Colonic mucosa (tissue), 4 donors: Measurements from ENCODE around the gene SYF2. TPM values are rescaled to one million over a fixed set of nuclear protein-coding genes. Genes with fewer than 3 reads are reported as not detected.

Experiments
- DNase-seq: peaks from one replicate; pipeline ENCODE4 v3.0.0-alpha.2; 2020
- H3K27ac ChIP-seq: fragments of 200-600 bp; one replicate; pipeline ENCODE4 v1.8.0; 2021
- H3K27me3 ChIP-seq: fragments of 200-600 bp; one replicate; pipeline ENCODE4 v1.8.0; 2021
- H3K36me3 ChIP-seq: fragments of 200-600 bp; one replicate; pipeline ENCODE4 v1.8.0; 2021
- H3K4me1 ChIP-seq: fragments of 200-600 bp; one replicate; pipeline ENCODE4 v1.8.0; 2021; ENCODE audit warnings: mild to moderate bottlenecking
- H3K4me3 ChIP-seq: fragments of 200-600 bp; one replicate; pipeline ENCODE4 v1.8.0; 2021
- H3K9ac ChIP-seq, 2 donors: one replicate each; pipeline ENCODE4 v1.7.0; 2013; ENCODE audit warnings: control low read depth in 2 of 2, low read depth in 2 of 2, low read length in 2 of 2
- H3K9me3 ChIP-seq: fragments of 200-600 bp; one replicate; pipeline ENCODE4 v1.8.0; 2021
- intact Hi-C: fragments of 100-400 bp; cut with DNase I; formaldehyde crosslinking; loops from one replicate; pipeline ENCODE4 v1.14.1; 2022
- total RNA-seq, 2 donors: library from RNA; stranded (reverse); fragmentation: NEBNext Ultra II Directional in 1 of 2; extraction: Animal tissue kit (Norgen Biotek cat#: 25700) in 1 of 2; gene quantifications; one replicate each; pipeline ENCODE4 v1.2.1, GENCODE V29; 2021
- TF ChIP-seq, protein P1 (sequence below): fragments of 200-600 bp; IDR thresholded peaks from one replicate; pipeline ENCODE4 v1.8.0; 2022; ENCODE audit warnings: antibody characterized with exemption, mild to moderate bottlenecking
- donor health status: healthy.
- donor health status: DM: no; HTN: no; CAD: no.
- donor health status: DM: no; HTN: no; CAD: no.

The SYF2 gene
- total RNA-seq, 2 donors from 2014 or later: 38.8 to 60.8 TPM

GRCh38 chr1:25204797-25205480 is 27.4 kb downstream of the SYF2 start:
- no peak overlapping the region for H3K27ac ChIP-seq
- no peak overlapping the region for H3K9ac ChIP-seq
- no peaks in the 10 kb centered on the region for H3K27me3 ChIP-seq
- H3K4me3 ChIP-seq: no peak overlapping the region
- H3K9me3 ChIP-seq: no peaks in the 10 kb centered on the region
- no peaks in the 10 kb centered on the region for H3K36me3 ChIP-seq
- intact Hi-C loops: loop anchor here (2.0 to 10.0 kb wide), 4 partner anchors 60 to 358 kb away; partner anchors contain the start of gene RUNX3
- no peak for DNase-seq
- TF ChIP-seq, protein P1, sequence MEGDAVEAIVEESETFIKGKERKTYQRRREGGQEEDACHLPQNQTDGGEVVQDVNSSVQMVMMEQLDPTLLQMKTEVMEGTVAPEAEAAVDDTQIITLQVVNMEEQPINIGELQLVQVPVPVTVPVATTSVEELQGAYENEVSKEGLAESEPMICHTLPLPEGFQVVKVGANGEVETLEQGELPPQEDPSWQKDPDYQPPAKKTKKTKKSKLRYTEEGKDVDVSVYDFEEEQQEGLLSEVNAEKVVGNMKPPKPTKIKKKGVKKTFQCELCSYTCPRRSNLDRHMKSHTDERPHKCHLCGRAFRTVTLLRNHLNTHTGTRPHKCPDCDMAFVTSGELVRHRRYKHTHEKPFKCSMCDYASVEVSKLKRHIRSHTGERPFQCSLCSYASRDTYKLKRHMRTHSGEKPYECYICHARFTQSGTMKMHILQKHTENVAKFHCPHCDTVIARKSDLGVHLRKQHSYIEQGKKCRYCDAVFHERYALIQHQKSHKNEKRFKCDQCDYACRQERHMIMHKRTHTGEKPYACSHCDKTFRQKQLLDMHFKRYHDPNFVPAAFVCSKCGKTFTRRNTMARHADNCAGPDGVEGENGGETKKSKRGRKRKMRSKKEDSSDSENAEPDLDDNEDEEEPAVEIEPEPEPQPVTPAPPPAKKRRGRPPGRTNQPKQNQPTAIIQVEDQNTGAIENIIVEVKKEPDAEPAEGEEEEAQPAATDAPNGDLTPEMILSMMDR: peak; percentile 79
- no peaks in the 10 kb centered on the region for H3K4me1 ChIP-seq

- intact Hi-C loops: loop anchor here (5.0 to 10.0 kb wide), 2 partner anchors 56 to 269 kb away; partner anchors contain the start of gene RUNX3
- no peak for DNase-seq
- TF ChIP-seq, protein P1: no peak
Measured at GRCh38 chr1:25201006-25201405, 31.3 kb downstream of the SYF2 start.

DNA sequence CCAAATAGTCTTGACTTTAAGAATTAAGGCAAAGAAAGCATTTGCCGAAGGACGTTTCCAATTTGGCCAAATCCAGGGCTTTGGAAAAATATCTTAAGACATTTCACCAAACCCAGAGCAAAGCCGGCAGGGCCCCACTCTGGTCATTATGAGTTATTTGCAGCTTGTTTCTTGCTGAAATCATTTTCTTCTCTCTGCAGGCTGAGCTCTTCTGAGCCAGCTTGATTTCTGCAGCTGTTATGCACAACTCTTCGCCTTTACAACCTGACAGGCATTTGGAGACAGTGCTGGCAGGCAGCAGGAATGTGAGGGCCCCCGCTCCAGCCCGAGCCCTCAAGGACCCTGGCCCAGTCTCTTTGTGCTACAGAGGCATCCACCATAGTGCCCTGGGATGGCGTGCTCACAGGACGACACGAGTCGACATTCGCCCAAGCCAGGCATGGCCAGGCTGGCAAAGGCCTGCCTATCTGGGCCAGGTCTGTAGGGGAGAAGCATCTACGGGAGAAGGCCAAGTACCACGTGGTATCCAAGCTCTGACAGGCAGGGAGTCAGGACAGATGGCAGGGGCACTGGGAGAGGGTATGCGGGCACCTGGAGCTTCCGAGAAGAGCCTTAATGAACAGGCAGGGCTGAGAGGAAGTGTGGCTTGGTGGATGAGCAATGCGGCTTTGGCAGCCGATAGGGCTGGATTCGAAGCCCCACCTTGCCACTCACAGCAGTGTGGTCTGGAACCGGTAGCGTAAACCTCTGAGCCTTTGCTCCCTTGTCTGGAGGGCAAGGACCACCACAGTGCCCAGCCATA is 32.3 kb downstream of the SYF2 start:
- H3K27me3 ChIP-seq: no peaks in the 10 kb centered on the region
- TF ChIP-seq, protein P1: no peak
- intact Hi-C loops: loop anchor here (5.0 to 10.0 kb wide), 2 partner anchors 55 to 268 kb away; partner anchors contain the start of gene RUNX3
- H3K4me3 ChIP-seq: no peak overlapping the region
- H3K36me3 ChIP-seq: no peaks in the 10 kb centered on the region
- no peak overlapping the region for H3K27ac ChIP-seq
- H3K9me3 ChIP-seq: no peaks in the 10 kb centered on the region
- no peak overlapping the region for H3K9ac ChIP-seq
- peaks cover 8% of the 10 kb centered on the region for H3K4me1 ChIP-seq
- DNase-seq: no peak

More at GRCh38 chr1:25201006-25201405, 31.3 kb downstream of the SYF2 start:
- Histone ChIP-seq H3K36me3 (no peaks in the 10 kb centered on the region), H3K27ac (no peak overlapping the region), H3K4me3 (no peak overlapping the region), H3K9me3 (no peaks in the 10 kb centered on the region), H3K9ac (no peak overlapping the region), H3K4me1 (peaks cover 8% of the 10 kb centered on the region), H3K27me3 (no peaks in the 10 kb centered on the region)

DNA sequence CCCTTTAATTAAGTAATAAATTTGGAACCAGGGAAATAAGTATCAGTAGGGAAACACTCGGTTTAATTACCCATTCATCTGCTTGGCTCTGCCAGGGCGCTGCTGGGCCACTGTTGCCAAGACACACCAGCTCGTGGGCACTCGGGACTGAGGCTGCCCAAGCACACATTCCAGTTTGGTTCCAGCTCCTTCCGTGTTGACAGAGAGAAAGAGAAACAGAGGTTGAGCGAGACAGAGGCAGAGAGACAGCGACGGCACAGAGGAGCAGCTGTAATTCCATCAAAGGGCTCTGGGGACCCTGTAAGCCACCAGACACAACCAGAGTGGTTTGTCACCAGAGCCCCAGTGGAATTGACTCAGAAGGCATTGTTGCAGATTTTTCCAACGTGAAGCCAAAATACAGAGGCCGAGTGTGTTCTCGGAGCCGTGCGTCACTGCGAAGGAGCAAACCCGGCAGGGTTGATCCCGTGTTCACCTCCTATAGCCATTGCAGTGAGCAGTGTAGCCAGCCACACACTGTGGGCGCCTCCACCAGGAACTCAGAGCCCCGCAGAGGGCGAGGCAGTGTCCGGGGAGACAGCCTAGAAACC is 33.5 kb downstream of the SYF2 start:
- Histone ChIP-seq H3K4me1 (peaks cover 8% of the 10 kb centered on the region), H3K36me3 (no peaks in the 10 kb centered on the region), H3K27me3 (no peaks in the 10 kb centered on the region), H3K9me3 (no peaks in the 10 kb centered on the region), H3K9ac (peak overlapping the region; percentile 46 to 49), H3K4me3 (no peak overlapping the region), H3K27ac (peak overlapping the region; percentile 70)
- TF ChIP-seq, protein P1: no peak
- peak; percentile 51 for DNase-seq
- intact Hi-C loops: no loop called here

DNA sequence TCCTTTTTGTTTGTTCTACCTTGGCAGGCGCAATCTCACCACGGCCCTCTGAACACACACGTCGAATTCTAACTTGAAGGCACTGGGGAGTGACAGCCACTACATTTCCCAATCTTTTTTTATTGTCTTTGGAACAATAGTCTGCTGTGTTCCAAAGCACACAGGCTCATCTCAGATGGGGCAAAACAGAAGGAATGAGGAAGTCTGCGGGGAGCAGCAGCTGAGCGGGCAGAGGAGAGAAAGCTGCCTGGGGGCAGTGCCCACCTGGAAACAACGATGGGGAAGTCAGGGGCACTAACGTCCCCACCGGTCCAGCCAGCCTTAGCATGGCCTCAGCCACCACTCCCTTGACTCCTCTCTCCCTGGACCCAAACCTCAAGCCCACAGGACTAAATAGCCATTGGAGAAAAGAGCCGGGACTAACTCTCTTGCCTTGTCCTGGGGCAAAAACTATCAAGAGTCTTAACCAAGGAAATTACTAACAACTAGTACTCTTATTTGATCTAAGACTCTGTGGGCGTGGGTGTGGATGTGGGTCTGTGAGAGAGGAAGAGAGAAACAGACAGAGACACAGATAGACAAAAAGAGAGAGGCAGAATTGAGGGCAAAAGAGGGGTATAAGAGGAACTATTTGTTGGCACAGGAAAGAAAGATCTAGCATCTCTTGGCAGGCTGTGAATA is 34.2 kb downstream of the SYF2 start:
- Histone ChIP-seq H3K9me3 (no peaks in the 10 kb centered on the region), H3K4me3 (no peak overlapping the region), H3K36me3 (no peaks in the 10 kb centered on the region), H3K27me3 (no peaks in the 10 kb centered on the region), H3K27ac (peak overlapping the region; percentile 70), H3K9ac (peak overlapping the region in 1 of 2 donors; percentile 49), H3K4me1 (peaks cover 8% of the 10 kb centered on the region)
- intact Hi-C loops: no loop called here
- TF ChIP-seq, protein P1: no peak
- peak; percentile 65 for DNase-seq
